Anterior cingulate cortex (tissue), 58 donors: ENCODE data around the gene PIGL.
"Not testable (repeated sequence)": the region's sequence is repeated elsewhere in the genome, so short reads cannot be mapped to it uniquely, and the experiment has no call there.

Experiments used
- DNase-seq, 58 donors: peaks; one replicate each; lab custom pipeline; 2025; lab: John Stamatoyannopoulos, UW

The PIGL gene

DNA sequence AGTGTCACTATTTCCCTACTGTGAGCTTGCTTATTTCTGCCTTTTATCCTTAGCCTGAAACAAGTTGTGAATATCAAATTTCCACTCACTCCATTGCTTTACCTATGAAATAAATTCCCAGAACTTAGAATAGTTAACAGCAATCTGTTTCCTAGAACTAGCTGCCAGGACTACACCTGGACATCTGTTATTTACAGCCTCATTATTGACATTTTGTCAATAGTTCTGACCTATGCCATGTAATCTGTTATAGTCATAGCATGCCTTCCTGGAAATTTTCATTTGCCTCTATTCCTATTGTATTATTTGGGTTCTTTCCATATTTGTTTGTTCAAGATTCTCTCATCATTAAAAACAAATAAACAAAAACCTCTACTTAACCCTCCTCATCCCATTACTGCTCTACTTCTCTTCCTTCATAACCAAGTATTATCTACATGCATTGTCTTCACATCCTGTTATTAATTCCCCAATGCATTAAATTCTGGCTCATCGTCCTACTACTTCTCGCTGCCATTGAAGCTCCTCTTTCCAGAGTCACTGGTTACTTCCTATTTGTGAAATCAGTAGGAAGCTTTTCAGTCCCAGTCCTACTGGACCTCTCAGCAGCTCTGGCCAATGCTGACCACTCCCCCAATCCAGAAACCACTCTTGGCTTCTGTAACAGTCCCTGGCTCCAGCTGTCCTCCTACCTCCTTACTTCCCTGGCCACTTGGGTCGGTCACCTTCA lies 55.3 kb downstream of the PIGL start:
- DNase-seq: no peak

DNA sequence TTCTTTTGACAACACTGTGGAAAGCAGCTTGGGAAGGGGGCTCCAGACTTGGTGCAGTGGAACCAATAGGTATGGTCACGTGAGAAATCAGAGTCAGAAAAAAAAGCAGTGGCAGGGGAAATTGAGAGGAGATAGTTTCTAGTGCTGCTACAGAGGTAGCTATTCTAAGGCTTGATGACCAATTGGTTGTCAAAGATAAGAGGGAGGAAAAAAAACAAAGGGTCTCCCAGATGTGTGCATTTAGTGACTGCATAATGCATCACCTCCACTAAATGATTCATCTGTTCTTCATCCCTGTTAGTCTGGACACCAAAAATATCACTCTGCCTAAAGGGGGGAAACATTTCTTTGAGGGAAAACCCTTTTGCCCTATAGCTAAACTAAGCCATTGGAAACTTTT lies 56.5 kb downstream of the PIGL start:
- no peak for DNase-seq

DNA sequence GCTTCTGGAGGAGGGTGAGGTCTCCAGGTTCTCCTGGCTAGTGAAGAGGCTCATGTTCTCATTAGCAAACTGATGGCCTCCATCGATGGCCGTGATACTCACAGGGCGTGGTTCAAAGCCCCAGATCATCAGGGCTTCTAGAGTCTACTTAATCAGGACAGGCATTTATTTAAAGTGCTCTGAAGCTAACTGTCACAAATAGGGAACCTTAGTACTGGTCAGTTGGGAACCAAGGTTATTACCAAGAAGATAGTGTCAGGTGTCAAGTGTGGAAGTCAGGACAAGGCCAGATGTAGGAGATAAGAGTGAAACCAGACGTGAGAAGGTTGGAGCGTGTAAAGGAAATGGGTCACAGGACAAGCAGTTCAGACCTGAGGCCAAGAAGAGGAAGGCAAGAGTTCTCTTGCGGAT lies 56.9 kb downstream of the PIGL start:
- DNase-seq: no peak

DNA sequence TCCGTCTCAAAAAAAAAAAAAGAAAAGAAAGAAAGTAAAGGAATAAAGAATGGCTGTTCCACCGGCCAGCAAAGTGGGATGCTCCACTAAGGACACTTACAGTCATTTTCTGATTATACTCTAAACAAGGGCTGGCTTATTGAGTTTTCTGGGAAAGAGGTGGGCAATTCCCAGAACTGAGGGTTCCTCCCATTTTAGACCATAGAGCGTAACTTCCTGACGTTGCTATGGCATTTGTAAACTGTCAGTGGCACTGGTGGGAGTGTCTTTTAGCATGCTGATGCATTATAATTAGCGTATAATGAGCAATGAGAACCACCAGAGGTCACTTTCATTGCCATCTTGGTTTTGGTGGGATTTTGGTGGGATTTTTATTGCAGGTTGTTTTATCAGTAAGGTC lies 58.0 kb downstream of the PIGL start:
- no peak for DNase-seq

DNA sequence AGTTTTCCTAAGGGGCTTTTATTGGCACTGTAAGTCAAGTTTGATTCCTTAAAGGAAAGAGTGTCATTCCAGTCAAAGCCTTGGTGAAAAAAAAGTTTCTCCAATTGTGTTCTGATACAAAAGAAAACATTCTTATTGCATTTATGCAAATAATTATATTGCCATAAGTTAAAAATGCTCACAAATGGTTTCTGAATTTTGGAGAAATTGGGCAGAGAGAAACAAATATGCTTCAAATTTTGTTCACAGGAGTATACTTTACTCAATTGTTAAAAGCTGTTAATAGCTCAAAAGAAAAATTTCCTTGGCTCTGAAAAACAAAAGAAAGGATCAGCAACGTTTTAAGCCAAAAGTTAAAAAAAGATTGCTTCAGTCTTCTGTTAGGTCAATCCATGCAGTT lies 60.2 kb downstream of the PIGL start:
- no peak for DNase-seq

DNA sequence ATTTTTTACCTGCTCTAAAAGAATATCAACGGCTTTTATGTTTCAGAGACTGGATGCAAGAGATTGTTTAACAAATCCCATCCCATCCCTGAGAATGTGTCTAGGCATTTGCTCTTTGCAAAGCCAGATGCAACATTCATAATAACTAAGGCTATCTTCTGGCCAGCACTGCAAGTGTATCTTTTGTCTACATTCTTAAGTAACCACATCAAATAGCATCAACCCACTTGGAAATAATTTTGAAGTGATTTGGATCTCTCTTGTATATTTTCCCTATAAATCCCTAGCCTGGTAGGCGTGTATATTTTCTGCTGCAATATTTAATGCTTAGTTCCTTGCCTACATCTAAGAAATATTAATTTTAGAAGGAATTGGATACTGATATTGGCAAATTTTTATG lies 64.3 kb downstream of the PIGL start:
- DNase-seq: no peak

DNA sequence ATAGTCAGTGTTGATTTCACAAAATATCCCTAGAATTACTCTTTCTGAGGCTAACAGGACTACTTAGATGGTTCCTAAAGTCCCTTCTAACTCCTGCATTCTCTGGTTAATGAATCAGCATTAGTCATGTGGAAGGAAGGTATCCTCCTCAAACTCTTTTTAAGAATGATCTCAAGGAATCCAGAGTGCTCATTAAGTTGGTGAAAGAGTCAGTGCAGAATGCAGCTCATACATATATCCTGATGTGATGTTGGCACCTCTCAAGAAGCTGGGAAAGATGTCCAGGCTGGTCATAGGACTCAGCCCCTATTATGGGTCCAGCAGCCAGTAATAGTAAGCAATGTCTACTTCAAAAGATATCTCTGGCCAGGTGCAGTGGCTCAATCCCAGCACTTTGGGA lies 65.5 kb downstream of the PIGL start:
- no peak for DNase-seq

DNA sequence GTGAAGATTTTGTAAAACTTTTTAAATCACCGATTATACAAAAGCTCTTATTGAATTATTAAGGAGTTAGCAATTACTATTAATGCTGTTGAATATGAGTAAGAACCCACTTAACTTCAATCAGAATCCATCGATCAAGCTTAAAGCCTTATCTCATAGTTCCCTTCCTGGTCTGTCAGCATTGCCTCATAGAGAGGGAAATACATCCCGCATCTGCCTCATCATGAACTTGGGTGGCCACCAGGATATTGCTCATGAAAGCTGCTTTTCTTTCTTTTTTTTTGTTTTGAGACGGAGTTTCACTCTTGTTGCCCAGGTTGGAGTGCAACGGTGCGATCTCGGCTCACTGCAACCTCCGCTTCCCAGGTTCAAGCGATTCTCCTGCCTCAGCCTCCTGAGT lies 66.7 kb downstream of the PIGL start:
- no peak for DNase-seq

DNA sequence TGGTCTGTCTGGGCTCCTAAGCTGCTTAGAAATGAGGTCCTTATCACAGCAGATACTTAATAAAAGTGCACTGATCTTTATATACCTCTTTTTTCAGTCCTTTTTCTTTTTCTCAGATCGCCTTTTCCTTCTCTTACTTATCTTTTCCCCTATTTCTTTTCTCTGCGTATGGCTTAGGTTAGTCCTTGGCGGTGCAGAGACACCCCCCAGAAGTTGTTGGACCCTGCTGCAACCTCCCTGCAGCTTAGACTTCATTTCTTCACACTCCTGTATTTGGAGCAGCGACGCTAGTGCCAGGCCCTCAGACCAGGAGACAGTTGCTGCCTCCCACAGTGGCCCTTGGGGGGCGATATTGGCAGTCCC lies 68.6 kb downstream of the PIGL start:
- peak in 1 of 58 donors; percentile 8 for DNase-seq

DNA sequence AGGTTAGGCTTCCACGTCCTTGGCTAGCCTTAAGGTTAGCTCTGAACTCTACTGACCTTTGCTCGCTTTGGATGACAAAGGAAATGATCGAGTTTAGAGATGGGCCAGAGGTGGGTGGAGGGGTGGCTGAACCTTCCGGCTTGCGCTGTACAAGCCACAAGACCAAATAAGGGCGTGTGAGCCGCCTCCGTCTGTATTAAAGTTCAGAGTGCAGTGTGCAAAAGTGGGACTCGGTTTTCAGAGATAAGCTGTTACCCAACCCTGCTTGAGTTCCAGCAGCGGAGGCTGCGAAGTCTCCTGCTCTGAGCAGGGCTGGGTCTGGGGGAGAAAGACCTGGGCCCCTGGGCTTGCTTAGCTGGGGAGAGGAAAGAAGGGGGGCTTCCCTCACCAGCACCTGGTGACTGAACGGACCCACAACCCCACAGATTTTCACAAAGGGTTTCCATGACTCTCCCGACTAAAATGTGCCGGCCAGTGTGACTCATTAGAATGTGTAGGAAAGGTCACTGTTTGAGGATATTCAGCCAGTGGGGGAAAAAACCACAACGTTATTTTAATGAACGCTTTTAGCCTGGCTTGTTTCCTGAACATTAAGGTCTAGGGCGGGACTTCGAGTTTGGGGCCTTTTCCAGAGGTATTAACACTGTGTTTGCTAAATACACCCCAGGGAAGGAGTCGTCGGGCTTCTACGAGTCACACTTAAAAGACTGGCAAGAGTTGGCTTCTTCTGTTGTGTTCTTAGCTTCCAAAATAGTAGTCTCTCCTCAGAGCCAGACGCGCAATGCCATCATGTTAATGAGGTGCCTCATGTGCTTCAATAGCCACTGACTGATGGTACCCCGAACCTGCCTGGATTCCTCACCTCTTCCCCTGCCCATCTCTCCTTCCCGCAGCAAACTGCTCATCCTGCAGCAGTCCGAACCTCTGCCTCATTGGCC lies 69.3 kb downstream of the PIGL start:
- peak in 9 of 58 donors; percentile 1 to 43 (median 19) for DNase-seq

DNA sequence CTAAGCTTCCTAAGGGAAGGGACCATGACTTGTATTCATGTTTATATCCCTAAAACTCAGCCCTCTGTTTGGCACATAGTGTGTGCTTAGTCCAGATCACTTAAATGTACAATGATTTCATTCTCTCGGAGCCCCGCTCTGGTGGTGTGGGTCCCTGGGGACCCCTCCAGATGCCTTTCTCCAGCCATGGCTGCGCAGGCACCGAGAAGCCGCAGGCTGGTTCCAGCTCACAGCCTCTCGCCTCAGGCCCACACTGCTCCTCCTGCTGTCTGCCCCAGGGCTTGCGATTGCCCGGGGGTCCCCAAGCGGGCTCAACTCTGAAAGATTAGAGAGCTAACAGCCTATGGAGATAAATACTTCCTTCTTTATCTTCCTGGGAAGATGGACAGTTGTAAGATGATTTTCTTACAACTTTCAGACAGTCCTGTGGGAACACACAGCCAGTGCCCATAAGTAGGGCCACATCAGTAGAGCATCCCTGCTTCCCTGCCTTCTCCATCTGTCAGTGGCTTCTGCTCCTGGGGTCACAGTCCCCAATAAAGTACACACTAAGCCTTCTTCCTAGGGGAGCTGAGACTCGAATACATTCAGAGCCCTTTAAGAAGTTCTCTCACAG lies 70.0 kb downstream of the PIGL start:
- DNase-seq: peak in 1 of 58 donors; percentile 1

DNA sequence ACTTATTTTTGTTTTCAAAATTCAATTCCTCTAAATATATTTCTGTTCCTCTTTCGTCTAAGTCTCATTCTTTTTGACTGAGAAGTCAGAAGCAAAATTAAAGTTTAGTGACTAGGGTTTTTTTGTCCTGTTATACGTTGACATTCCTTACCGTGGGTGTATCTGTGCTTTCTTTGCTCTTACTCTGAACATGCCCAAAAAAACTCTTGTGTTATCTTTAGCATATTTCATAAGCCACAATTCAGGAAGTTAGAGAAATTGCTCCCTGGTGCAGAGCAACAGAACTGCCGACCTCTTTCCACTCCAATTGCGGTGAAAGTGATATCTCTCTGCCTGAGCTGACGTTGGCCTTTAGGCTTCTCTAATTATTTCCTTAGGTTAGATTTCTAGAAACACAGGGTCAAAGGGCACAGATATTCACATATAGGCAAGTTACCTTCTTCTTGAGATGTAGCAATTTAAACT lies 70.6 kb downstream of the PIGL start:
- DNase-seq: peak in 3 of 58 donors; percentile 1 to 37 (median 13)

DNA sequence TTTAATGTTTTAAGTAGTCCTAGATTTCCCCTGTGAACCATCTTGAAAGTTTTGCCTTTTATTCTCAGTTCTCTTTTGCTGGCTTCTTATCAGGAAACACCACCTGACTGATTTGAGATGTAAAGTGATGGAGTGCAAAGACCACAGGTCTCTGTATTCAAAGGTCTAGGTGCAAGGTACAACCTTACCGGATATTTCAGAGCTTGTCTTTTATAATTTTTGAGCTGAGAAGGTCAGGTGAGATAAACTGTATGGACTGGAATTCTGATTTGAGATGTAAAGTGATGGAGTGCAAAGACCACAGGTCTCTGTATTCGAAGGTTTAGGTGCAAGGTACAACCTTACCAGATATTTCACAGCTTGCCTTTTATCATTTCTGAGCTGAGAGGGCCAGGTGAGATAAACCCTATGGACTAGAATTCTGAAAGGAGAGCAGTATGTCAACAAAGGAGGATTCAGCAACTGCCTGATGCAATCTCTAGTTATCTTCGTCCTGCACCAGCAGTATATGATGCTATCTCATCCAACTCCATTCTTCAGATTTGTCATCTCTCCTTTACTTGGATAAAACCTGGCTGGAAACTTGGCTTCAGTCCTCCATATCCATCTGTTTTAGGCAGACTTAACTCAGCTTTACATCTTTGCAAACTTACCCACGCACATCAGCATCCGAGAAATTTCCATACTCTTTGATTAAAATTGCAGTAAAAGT lies 72.0 kb downstream of the PIGL start:
- DNase-seq: peak in 7 of 58 donors; percentile 2 to 56 (median 15)

DNA sequence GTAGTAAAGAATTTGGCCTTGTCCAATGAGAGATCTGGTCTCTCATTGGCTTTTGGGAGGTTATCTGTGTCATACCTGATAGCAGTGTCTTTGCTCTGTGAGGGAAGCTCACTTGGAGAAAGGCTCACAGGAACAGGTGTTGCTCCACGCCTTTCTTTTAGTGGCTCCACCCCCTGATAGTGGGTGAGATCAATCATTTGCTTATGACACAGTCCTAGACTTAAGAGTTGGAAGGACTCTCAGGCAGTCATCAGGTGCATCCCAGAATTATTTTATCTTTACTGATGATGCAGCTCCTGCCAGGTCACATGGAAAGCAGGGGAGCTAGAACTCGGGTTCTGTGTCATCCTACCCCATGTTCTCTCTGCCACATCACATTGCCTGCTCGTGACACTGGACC lies 76.9 kb downstream of the PIGL start:
- no peak for DNase-seq

DNA sequence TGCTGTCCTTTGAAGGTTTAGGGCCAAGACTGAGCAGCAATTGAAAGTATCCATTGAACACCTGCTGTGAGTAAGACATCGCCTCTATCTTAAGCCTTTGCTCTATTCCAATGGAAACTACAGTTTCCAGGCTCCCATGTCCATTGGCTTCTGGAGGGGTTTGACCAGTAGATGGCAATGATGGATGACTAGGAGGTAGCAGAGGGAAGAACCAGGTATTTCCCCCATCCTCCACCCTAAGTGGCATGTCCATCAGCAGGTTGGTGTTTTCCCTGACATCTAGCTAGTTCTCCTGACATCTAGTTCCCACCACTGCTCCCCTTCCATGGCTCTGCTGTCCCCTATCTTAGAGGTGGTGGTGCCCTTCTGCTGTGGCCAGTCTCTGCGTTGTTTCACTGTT lies 77.5 kb downstream of the PIGL start:
- no peak for DNase-seq

DNA sequence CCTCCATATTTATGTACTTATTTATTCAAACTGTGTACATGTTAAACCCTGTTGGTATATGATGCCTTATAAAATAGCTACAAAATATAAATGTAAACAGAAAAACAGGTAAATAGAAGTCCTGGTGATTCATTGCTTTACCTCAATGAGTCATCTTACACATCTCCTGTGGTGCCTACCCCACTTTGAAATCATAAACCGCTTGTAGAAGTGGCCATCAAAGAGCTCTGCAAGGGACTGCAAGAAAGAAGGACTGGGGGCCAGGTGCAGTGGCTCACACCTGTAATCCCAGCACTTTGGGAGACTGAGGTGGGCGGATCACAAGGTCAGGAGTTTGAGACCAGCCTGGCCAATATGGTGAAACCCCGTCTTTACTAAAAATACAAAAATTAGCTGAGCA lies 79.1 kb downstream of the PIGL start:
- DNase-seq: not testable (repeated sequence)

DNA sequence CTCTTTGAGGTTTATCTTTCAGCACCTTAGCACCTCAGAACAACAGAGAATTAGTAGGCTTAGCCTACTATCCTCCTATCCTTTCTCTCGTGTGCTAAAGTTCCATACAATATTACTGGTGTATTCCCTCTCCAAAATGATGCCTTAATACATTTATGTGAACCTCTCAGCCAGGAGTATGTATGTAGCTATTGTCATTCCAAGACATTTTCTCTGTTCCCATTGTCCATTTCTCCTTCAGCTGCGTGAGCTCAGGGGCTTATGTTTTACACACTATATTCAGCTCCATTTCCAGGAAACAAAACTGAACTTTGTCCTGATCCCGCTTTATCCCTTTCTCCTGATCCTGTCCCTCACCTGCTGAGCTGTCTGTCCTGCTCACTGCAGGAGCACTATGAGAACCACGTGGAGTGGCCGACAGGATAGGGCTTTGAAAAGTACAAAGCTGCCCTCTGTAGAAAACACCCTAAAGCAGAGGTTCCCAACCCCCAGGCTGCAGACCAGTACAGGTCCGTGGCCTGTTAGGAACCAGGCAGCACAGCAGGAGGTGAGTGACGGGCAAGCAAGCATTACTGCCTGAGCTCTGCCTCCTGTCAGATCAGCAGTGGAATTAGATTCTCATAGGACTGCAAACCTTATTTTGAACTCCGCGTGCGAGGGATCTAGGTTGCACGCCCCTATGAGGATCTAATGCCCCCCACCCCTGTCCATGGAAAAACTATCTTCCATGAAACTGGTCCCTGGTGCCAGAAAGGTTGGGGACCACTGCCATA lies 80.5 kb downstream of the PIGL start:
- DNase-seq: no peak

DNA sequence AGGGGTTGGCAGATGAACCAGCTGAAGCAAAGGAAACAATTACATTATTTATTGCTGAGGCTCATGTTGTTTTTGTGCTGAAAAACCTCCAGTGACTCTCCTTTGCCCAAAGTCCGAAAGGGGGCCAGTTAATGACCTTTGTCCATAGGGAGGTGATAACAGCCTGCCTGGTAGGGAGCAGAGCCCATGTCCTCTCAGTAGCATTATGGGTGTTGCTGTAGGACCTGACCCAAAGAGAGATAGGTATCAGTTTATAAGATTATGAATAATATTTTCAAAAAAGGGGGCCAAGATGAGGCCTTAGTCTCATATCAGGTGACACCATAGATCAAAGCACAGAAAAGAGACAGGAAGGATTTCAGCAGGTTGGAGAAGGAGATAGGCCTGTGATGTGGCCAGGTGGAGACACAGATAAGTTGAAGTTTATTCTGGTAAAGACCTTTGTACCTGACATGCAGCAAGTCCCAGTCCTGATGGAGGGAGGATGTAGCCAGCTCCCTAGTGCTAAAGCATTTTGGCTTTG lies 81.2 kb downstream of the PIGL start:
- no peak for DNase-seq

DNA sequence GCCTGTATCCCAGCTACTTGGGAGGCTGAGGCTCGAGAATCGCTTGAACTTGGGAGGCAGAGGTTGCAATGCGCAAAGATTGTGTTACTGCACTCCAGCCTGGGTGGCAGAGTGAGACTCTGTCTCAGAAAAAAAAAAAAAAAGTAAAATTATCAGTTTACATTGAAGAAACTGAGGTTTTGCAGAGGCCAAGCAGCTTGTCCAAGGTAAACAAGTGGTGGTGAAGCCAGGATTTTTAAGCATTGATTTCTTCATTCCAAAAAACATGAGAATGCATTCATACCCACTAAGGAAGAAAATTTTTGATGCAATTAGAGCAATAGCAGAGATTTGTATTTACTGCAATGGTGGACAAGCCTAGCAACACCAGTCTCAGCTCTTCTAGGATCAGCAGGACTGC lies 83.5 kb downstream of the PIGL start:
- no peak for DNase-seq
